Measurements from ENCODE around the gene HINT3.
"Not testable (repeated sequence)": the region's sequence is repeated elsewhere in the genome, so short reads cannot be mapped to it uniquely, and the experiment has no call there.

HINT3 gene

DNA sequence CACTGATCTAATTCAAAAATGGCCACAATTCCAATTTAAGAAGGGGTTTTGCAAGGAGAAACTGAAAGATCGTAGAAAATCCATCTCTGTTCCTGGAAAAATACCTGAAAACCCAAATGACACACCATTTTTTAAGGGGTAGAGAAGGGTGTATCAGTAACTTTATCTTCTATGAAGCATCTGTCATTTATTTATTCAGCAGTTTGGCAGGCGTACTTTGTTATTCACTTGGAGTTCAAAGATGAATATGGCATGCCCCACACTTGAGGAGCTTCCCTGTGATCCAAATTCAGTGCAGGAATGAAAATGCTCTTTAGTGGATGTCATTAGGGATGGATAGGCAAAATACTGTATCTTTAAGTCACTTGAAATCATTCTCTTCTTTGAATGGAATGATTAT is 7.2 kb downstream of the HINT3 start:
- no peak for DNase-seq

DNA sequence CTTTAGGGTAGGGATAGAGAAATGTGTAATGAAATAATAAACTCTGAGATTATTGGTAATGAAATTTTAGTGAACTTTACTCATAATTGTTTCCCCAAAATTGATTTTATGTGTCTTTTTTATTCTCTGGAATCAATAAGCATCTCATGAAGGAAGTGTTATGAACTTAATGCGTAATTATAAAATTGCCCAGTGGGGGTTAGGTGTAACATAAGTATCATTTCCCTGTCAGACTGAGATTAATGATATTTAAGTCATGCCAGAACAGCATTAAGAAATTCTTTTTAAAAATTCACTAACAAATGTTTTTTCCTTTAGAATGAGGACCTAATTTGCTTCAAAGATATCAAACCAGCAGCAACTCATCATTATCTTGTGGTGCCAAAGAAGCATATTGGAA is 10.0 kb downstream of the HINT3 start:
- DNase-seq, result no peak

DNA sequence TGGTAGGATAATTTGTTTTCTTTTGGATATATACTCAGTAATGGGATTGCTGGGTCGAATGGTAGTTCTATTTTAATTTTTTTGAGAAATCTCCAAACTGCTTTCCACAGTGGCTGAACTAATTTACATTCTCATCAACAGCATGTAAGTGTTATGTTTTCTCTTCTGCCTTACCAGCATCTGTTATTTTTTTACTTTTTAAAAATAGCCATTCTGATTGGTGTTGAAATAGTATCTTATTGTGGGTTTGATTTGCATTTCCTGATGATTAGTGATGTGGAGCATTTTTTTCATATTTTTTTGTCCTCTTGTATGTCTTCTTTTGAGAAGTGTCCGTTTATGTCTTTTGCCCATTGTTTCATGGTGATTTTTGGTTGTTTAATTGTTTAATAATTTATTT is 11.9 kb downstream of the HINT3 start:
- no peak for DNase-seq

GRCh38 chr6:125970760-125971159 is 14.2 kb downstream of the HINT3 start:
- DNase-seq, result no peak

GRCh38 chr6:125972478-125972877 is 15.9 kb downstream of the HINT3 start:
- not testable (repeated sequence) for DNase-seq

- DNase-seq, result peak; percentile 61
Observed at GRCh38 chr6:125974214-125974866, 17.8 kb downstream of the HINT3 start.

- DNase-seq, result no peak
Observed at GRCh38 chr6:125979101-125979500, 22.5 kb downstream of the HINT3 start.

DNA sequence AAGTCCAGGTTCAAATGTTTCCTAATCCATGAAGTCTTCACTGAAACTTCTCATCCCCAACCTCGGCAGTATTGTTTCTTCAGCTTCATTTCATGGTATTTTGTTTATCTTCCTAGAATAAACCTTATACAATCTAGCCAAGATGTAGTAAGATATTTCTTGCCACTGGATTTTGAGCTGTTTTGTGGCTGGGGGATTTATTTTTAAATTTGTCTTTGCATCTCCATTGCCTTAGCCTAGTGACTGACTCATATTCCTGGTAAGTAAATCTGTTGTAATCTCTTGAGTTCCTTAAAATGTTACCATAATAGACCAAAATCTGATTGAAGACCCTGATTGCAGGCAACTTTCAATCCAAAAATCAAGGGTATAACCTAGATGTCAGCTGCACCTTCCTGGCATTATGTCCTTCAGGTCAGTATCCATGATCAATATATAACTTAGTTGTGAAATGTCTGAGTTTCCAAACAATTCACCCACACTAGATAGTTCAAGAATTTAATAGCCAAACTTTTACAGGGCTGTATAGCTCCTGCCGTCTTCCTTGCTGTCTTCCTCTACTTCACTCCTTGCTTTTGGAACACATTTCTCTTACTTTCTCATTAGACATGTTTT is 25.1 kb downstream of the HINT3 start:
- no peak for DNase-seq

GRCh38 chr6:125983246-125983945 is 26.8 kb downstream of the HINT3 start:
- peak; percentile 76 for DNase-seq

GRCh38 chr6:125984311-125984710 is 27.7 kb downstream of the HINT3 start:
- DNase-seq, result peak; percentile 70

DNA sequence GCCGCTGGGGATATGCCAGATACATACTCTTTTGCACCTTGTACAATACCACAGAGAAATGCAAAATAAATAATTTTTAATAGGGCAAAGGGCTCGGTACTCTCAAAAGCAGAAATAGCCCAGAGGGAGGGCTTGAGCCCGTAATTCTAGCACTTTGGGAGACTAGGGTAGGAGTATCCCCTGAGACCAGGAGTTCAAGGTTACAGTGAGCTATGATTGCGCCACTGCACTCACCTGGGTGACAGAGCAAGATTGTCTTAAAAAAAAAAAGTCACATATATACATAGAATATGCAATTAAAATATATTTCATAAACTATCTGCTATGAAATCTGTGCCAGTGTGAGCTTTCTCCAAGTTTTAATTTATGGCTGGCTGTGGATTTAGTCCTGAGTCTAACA is 29.0 kb downstream of the HINT3 start:
- no peak for DNase-seq

- DNase-seq, result no peak
Observed at GRCh38 chr6:125985979-125986300, 29.4 kb downstream of the HINT3 start.

GRCh38 chr6:125986301-125987025 is 29.9 kb downstream of the HINT3 start, which contains the start of gene TRMT11:
Gene TRMT11, plus strand, starts transcription at chr6:125986540. Its CDS starts 11 bp downstream, at chr6:125986551.
- DNase-seq, result peak; percentile 90

DNA sequence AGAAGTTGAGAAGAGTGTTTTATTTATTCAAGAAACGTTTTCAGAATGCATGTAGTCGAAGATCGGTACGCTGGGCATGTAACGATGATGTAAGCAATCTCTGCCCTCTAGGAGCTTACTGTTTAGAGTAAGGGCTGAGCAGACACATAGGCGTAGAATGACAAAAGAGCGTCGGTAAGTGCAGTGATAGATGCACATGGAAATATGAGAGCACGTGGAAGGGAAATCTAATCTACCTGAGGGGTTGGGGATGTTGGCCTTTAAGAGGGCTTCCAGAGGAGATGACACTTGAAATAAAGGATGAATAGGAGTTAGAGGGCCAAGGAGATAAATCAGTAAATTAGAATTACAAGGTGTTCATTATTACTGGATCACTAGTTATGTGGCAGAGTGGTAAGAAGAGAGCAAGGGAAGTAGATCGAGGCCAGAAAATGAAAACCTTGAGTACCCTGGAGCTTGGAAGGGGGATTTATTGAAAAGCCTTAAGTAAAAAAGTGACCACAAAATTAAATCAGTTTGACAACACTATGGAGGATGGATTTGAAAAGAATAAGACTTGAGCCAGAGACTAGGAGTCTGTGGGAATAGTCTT is 30.6 kb downstream of the HINT3 start:
- DNase-seq, result no peak

DNA sequence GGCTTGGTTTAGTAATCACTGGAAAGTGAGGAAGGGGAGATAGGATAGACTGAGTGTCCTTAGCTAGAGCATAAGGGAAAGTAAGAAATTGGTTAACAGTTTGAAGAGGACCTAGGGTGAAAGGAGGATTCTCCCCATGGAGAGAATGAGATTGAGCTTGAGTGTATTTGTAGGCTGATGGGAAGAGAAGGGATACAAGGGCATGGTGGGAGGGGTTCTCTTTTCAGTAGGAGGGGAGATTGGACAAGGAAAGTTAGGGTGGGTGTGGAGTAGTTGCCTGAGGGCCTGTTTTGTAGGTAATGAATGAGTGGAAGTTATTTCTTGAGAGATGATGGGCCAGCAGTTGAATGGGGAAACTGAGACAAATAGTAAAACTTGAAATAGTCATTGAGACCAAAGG is 31.7 kb downstream of the HINT3 start:
- DNase-seq, result no peak

DNA sequence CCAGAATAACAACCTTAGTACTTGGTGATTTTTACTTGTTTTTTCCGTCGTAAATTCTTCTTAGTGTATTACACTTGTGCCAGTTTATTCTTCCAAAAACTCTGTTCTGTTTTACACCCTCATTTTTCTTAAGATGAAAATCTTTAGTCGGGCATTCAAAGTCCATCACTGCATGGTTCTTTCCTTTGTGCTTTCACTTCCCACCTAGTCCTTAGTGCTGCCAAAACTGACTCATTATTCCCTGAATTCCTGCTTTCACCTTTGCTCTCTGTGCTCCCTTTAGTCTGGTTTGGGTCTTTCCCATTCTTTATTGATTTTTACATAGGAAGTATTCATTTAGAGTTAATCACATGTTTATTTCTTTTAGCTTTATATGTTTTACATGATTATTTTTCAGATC is 33.1 kb downstream of the HINT3 start:
- DNase-seq, result no peak

DNA sequence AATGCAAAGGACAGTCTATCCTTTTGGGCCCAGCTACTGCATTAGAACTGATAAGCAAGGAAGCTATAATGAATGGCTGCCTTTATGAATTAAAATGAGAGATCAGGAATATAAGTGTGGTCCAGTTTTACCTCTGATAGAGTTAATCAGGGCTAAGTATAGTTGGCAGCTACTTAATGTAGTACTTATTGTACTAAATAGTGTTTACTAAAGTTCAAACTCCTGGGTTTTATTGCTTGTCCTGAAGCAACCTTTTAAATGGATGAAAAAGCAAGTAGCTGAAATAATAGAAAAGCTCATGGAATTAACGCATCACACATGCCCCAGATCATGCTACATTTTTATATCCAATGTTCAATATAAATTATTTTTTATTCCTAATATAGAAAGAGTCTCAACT is 35.1 kb downstream of the HINT3 start:
- no peak for DNase-seq

- no peak for DNase-seq
Observed at GRCh38 chr6:125994670-125995488, 38.3 kb downstream of the HINT3 start.

GRCh38 chr6:125995972-125996580 is 39.5 kb downstream of the HINT3 start:
- peak; percentile 67 for DNase-seq

DNA sequence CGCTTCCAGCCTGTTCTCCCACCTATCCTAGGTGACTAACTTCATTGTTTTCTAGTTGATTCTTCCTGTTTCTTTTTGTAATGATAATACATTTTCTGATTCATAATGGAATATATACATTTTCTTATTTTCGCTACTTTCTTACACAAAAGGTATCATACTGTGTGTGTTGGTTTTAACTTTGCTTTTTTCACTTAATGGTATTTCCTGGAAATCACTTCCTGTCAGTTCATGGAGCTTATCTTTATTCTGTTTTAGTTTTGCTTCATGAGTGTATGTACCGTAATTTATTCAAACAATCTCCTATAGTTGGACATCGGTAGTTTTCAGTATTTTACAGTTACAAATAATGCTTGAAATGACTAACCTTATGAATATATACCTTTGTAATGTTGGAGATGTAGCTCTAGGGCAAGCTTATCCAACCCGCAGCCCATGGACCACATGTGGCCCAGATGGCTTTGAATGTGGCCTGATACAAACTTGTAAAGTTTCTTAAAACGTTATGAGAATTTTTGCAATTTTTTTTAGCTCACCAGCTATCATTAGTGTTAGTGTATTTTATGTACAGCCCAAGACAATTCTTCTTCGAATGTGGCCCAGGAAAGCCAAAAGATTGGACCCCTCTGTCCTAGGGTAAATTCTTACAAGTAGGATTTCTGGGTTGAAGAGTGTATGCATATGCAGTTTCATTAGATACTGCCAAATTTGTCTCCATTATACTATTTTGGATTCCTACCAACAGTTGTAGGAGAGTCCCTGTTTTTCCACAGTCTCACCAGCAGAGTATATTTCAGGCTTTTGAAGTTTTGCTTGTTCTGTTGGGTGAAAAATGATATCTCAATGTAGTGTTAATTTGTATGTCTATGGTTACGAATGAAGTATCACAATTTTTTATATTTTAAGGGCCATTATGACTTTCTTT is 46.4 kb downstream of the HINT3 start:
- peak; percentile 32 for DNase-seq

DNA sequence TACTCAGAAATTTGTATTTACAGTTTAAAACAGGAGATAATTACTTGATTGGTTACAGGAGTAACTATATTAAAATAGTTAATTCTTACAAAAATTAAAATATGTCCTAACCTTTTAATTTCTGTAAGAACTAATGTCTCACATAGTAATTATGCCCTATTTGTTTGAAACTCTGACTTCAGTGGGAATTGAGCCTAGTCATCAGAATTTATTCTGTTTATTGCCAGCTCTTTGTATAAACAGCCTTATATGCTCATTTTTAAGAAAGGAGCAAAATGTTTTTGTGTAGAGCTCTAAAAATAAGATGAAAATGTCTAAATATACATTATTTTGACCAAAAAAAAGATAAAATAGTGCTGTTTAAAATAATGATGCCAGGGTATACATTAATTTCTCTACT is 51.2 kb downstream of the HINT3 start:
- DNase-seq, result no peak

Data from EL (cell line).